GM06990 (cell line): Measurements from ENCODE around the gene RAB11FIP4.

Experiments used
- DNase-seq: peaks from one replicate; pipeline ENCODE4 v3.0.0-alpha.2; 2011; ENCODE audit not compliant: insufficient read length; ENCODE audit errors: extremely low read depth
- H3K27me3 ChIP-seq: replicated peaks from 2 replicates; pipeline ENCODE4 v1.6.0; 2011; ENCODE audit warnings: low read length; ENCODE audit not compliant: control insufficient read depth, insufficient read depth
- H3K36me3 ChIP-seq: 2 replicates; pipeline ENCODE4 v1.5.1; 2011; ENCODE audit warnings: low read length; ENCODE audit not compliant: control insufficient read depth, insufficient read depth
- H3K4me3 ChIP-seq: replicated peaks from 2 replicates; pipeline ENCODE4 v1.5.1; 2011; ENCODE audit warnings: low read depth, mild to moderate bottlenecking, control low read depth, low read length
- TF ChIP-seq, protein P1 (sequence below): IDR thresholded peaks from 2 replicates; pipeline ENCODE4 v1.5.1; 2011; ENCODE audit warnings: low read length, control low read depth, mild to moderate bottlenecking, inconsistent platforms; ENCODE audit not compliant: insufficient read depth, poor library complexity, severe bottlenecking

RAB11FIP4 gene

DNA sequence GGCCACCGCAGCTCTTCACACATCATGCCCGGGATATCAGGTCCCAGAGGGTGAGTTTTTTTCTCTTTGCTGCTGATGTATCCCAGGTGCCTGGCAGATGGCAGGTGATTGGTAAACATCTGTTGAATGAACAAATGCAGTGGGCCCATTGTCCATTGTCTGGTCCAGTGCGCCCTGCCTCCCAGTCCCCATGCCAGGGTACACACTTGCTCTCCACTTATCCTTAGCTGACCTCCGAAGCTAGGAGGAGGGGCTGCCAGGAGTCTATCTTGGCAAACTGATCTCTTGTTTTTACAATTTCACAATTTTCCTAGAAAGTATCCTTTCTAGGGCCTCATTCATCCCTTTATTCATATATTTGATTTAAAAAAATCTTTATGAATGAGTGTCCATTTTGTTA is 196.0 kb downstream of the RAB11FIP4 start:
- H3K36me3 ChIP-seq, result no peaks in the 10 kb centered on the region
- DNase-seq, result no peak
- no peaks in the 10 kb centered on the region; the same call in 1 of the 2 replicates for H3K27me3 ChIP-seq
- TF ChIP-seq, protein P1, sequence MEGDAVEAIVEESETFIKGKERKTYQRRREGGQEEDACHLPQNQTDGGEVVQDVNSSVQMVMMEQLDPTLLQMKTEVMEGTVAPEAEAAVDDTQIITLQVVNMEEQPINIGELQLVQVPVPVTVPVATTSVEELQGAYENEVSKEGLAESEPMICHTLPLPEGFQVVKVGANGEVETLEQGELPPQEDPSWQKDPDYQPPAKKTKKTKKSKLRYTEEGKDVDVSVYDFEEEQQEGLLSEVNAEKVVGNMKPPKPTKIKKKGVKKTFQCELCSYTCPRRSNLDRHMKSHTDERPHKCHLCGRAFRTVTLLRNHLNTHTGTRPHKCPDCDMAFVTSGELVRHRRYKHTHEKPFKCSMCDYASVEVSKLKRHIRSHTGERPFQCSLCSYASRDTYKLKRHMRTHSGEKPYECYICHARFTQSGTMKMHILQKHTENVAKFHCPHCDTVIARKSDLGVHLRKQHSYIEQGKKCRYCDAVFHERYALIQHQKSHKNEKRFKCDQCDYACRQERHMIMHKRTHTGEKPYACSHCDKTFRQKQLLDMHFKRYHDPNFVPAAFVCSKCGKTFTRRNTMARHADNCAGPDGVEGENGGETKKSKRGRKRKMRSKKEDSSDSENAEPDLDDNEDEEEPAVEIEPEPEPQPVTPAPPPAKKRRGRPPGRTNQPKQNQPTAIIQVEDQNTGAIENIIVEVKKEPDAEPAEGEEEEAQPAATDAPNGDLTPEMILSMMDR, result no peak
- no peak overlapping the region for H3K4me3 ChIP-seq
